Measurements from ENCODE around the gene NKPD1.

The NKPD1 gene

DNA sequence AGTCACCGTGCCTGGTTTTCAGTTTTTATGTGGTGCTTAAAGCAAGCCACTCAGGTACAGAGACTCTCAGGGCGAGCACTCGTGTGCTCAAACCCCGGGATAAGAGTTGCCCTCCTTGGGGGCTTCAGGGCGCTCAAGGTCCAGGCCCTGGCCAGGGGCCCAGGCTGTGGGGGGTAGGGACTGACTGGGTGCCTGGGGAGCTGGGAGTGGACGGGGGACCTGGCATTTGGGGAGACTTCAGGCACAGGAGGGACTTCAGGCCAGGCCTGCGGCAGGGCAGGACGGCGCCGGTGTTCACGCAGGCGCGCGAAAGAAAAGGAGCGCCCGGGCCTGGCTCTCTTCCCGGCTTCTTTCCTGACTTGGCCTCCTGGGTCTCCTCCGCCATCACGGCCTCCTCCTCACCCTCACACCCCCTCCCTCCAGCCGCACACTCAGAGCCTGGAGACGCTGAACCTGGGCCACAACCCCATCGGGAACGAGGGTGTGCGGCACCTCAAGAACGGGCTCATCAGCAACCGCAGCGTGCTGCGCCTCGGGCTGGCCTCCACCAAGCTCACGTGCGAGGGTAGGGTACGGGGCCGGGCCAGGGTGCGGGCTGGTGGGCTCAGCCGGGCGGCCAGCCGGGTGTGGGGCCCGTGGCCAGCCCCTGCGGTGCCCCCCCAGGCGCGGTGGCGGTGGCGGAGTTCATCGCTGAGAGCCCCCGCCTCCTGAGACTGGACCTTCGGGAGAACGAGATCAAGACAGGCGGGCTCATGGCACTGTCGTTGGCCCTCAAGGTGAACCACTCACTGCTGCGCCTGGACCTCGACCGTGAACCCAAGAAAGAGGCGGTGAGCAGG is 16.1 kb downstream of the NKPD1 start:
- FAIRE-seq (no peak), DNase-seq (ENCODE audit: insufficient read length, low spot score) (no peak)
- TF ChIP-seq, protein P1, sequence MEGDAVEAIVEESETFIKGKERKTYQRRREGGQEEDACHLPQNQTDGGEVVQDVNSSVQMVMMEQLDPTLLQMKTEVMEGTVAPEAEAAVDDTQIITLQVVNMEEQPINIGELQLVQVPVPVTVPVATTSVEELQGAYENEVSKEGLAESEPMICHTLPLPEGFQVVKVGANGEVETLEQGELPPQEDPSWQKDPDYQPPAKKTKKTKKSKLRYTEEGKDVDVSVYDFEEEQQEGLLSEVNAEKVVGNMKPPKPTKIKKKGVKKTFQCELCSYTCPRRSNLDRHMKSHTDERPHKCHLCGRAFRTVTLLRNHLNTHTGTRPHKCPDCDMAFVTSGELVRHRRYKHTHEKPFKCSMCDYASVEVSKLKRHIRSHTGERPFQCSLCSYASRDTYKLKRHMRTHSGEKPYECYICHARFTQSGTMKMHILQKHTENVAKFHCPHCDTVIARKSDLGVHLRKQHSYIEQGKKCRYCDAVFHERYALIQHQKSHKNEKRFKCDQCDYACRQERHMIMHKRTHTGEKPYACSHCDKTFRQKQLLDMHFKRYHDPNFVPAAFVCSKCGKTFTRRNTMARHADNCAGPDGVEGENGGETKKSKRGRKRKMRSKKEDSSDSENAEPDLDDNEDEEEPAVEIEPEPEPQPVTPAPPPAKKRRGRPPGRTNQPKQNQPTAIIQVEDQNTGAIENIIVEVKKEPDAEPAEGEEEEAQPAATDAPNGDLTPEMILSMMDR (IDR thresholded peaks at IDR 0.05; ENCODE audit: insufficient read depth, missing control alignments), result no peak

DNA sequence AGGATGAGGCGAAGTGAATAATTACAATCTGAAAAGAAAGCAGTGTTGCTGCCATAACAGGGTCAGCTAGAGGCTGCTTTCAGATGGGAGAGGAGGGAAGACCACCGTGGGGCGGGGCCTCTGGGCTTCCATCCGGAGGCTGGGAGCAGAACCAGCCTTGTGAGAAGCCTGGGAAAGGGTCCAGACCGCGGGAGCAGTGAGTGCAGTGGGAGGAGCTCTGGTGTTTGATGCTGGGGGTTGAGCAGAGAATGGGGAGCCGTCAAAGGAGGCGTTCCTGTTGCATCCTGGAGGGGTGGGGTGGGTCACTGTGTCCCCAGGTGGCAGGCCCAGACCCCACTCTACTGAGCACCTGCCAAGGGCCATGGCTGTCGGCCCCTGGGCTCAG is 18.1 kb downstream of the NKPD1 start:
- DNase-seq (ENCODE audit: insufficient read length, low spot score) (no peak), FAIRE-seq (no peak)
- TF ChIP-seq, protein P1 (IDR thresholded peaks at IDR 0.05; ENCODE audit: insufficient read depth, missing control alignments), result no peak

DNA sequence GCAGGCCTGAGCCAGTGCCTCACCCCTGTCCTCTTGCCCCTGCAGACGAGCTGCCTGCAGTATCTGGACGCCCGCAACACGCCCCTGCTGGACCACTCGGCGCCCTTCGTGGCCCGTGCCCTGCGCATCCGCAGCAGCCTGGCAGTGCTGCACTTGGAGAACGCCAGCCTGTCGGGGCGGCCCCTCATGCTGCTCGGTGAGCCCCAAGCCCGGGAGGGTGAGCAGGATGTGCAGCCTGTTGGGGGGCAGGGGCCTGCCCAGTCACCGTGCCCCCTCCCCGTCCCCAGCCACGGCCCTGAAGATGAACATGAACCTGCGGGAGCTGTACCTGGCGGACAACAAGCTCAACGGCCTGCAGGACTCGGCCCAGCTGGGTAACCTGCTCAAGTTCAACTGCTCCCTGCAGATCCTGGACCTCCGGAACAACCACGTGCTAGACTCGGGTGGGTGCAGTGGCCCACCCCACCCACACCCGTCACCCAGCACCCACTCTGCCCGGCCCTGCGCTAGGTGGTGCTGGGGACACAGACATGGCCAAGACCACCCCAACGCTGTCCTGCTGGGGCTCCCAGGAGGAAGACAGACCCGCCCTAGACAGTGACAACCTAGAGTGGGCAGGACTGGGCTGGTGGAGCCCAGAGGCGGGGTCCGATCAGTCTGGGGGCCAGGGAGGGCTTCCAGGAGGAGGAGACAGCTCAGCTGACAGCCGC is 18.6 kb downstream of the NKPD1 start:
- TF ChIP-seq, protein P1 (IDR thresholded peaks at IDR 0.05; ENCODE audit: insufficient read depth, missing control alignments), result no peak
- FAIRE-seq (no peak), DNase-seq (ENCODE audit: insufficient read length, low spot score) (no peak)

DNA sequence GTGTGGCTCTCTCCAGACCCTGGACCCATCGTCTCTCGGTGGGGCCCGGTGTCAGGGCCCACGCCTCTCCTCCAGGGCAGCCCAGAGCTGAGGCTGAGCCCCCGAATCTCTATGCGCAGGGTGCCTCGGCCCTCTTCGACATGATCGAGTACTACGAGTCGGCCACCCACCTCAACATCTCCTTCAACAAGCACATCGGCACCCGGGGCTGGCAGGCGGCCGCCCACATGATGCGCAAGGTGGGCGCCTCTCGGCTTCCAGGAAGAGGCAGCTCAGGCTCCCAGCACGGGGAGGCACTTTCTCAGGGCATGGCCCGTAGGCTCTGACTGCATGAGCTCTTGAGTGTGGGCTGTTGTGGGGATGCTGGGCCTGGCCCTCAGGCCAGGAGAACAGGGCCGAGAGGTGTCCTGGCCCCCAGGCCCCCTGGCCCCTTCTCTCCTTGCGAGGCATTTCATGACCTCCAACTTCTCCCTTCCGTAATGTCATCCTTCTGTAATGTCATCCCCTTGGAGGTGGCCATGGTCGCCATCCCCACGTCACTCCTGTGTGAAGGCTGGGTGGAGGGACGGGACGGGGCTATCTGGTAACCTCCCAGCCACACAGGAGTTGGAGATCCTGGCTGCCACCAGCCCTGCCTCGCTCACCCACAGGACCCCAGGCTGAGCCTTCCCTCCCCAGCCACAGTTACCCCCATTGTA is 19.4 kb downstream of the NKPD1 start:
- TF ChIP-seq, protein P1 (IDR thresholded peaks at IDR 0.05; ENCODE audit: insufficient read depth, missing control alignments), result no peak
- FAIRE-seq (no peak), DNase-seq (ENCODE audit: insufficient read length, low spot score) (no peak)

DNA sequence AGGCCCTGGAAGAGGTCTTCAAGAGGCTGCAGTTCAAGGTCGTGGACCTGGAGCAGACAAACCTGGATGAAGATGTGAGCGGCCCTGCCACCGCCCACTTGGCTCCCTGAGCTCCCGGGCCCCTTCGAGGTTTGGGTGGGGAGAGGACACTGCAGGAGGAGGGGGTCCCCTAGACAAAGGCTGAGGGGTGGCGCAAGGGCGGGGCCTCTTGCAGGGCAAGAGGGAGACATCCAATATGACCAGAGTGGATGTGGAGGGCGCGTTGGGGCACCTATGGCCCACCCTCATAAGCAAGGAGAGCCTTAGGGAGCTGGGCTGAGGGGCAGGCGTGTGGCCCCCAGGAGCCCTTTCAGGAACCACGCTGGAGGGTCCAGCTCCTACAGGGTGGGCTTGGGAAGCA is 20.2 kb downstream of the NKPD1 start:
- FAIRE-seq (no peak), DNase-seq (ENCODE audit: insufficient read length, low spot score) (no peak)
- TF ChIP-seq, protein P1 (IDR thresholded peaks at IDR 0.05; ENCODE audit: insufficient read depth, missing control alignments), result no peak

DNA sequence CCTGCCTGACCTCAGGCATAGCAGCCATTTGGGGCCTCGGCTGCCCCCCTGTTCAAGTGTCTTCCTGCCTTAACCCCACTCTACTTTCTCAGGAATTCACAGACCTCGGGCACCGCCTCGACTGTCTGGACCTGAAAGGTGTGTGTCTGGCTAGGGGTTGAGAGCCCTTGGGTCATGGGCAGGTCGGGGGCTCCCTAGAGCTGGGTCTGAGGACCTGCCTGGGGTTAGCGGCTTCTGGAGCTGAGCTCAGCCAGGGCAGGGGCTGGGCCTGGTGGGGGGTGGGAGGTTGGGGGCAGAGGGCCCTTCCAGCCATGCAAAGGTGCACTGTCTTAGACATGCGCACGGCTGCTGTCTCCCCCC is 20.7 kb downstream of the NKPD1 start:
- DNase-seq (ENCODE audit: insufficient read length, low spot score) (no peak), FAIRE-seq (no peak)
- TF ChIP-seq, protein P1 (IDR thresholded peaks at IDR 0.05; ENCODE audit: insufficient read depth, missing control alignments), result no peak

All from D721Med (cell line).